Measurements from ENCODE around the gene EMILIN1.

The EMILIN1 gene

DNA sequence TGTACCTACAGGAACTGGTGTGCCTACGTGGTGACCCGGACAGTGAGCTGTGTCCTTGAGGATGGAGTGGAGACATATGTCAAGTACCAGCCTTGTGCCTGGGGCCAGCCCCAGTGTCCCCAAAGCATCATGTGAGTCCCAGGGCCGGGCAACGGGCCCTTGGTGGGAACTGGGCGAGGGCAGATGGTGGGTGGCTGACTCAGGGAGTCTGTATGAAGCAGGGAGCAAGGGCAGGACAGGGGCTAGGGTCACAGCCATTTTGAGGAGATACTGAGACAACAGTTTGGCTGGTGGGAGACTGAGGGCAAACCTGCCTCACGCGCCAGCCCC lies 1.7 kb downstream of the EMILIN1 start:
- TF ChIP-seq TCF4 (CRISPR knock-in tag; IDR thresholded peaks at IDR 0.05; ENCODE audit: borderline replicate concordance) (no peak), TSHZ2 (CRISPR knock-in tag; IDR thresholded peaks at IDR 0.05) (no peak), BACH2 (CRISPR knock-in tag; IDR thresholded peaks at IDR 0.05; ENCODE audit: borderline replicate concordance) (no peak), ESRRG (CRISPR knock-in tag; IDR thresholded peaks at IDR 0.05) (no peak), ZFP30 (CRISPR knock-in tag; IDR thresholded peaks at IDR 0.05) (no peak), ISL1 (CRISPR knock-in tag; IDR thresholded peaks at IDR 0.05) (no peak), PPARA (CRISPR knock-in tag; IDR thresholded peaks at IDR 0.05; ENCODE audit: borderline replicate concordance) (no peak), CSDC2 (CRISPR knock-in tag; IDR thresholded peaks at IDR 0.05) (no peak), ZC3H10 (CRISPR knock-in tag; IDR thresholded peaks at IDR 0.05) (no peak), TOX (CRISPR knock-in tag; IDR thresholded peaks at IDR 0.05; ENCODE audit: borderline replicate concordance) (no peak), ARNTL (CRISPR knock-in tag; IDR thresholded peaks at IDR 0.05; ENCODE audit: borderline replicate concordance, low read depth) (no peak), ZNF70 (CRISPR knock-in tag; IDR thresholded peaks at IDR 0.05) (no peak), ZFP3 (CRISPR knock-in tag; IDR thresholded peaks at IDR 0.05) (no peak), GLIS3 (CRISPR knock-in tag; IDR thresholded peaks at IDR 0.05) (no peak)
- TF ChIP-seq, protein P1, sequence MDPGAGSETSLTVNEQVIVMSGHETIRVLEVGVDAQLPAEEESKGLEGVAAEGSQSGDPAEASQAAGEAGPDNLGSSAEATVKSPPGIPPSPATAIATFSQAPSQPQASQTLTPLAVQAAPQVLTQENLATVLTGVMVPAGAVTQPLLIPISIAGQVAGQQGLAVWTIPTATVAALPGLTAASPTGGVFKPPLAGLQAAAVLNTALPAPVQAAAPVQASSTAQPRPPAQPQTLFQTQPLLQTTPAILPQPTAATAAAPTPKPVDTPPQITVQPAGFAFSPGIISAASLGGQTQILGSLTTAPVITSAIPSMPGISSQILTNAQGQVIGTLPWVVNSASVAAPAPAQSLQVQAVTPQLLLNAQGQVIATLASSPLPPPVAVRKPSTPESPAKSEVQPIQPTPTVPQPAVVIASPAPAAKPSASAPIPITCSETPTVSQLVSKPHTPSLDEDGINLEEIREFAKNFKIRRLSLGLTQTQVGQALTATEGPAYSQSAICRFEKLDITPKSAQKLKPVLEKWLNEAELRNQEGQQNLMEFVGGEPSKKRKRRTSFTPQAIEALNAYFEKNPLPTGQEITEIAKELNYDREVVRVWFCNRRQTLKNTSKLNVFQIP (CRISPR knock-in tag; IDR thresholded peaks at IDR 0.05; ENCODE audit: borderline replicate concordance, low read depth) = no peak
- no peak for ATAC-seq

GRCh38 chr2:27080603-27080936 lies 2.2 kb downstream of the EMILIN1 start:
- TF ChIP-seq PPARA (CRISPR knock-in tag; IDR thresholded peaks at IDR 0.05; ENCODE audit: borderline replicate concordance) (no peak), TCF4 (CRISPR knock-in tag; IDR thresholded peaks at IDR 0.05; ENCODE audit: borderline replicate concordance) (no peak), TSHZ2 (CRISPR knock-in tag; IDR thresholded peaks at IDR 0.05) (no peak), ZNF70 (CRISPR knock-in tag; IDR thresholded peaks at IDR 0.05) (no peak), ESRRG (CRISPR knock-in tag; IDR thresholded peaks at IDR 0.05) (no peak), ZNF565 (CRISPR knock-in tag; conservative IDR thresholded peaks at IDR 0.05; ENCODE audit: low read depth) (no peak), GLIS3 (CRISPR knock-in tag; IDR thresholded peaks at IDR 0.05) (no peak), ZC3H10 (CRISPR knock-in tag; IDR thresholded peaks at IDR 0.05) (no peak), ISL1 (CRISPR knock-in tag; IDR thresholded peaks at IDR 0.05) (no peak), CREB5 (CRISPR knock-in tag; IDR thresholded peaks at IDR 0.05; ENCODE audit: low read depth) (no peak), ZNF8 (CRISPR knock-in tag; IDR thresholded peaks at IDR 0.05) (no peak), CSDC2 (CRISPR knock-in tag; IDR thresholded peaks at IDR 0.05) (no peak), TOX (CRISPR knock-in tag; IDR thresholded peaks at IDR 0.05; ENCODE audit: borderline replicate concordance) (no peak), CSRNP3 (CRISPR knock-in tag; IDR thresholded peaks at IDR 0.05) (no peak), ZFP3 (CRISPR knock-in tag; IDR thresholded peaks at IDR 0.05) (no peak), BACH2 (CRISPR knock-in tag; IDR thresholded peaks at IDR 0.05; ENCODE audit: borderline replicate concordance) (no peak), RARB (CRISPR knock-in tag; IDR thresholded peaks at IDR 0.05) (no peak)
- TF ChIP-seq, protein P1 (CRISPR knock-in tag; IDR thresholded peaks at IDR 0.05; ENCODE audit: borderline replicate concordance, low read depth) = no peak
- ATAC-seq = no peak
